HEK293 (cell line): ENCODE measurements around the gene TTLL1.
A peak's percentile ranks its signal among the peaks of the same experiment; 100 is the strongest.

ENCODE experiments used
- GLIS2 ChIP-seq: fragments of 450-650 bp; formaldehyde crosslinking; IDR thresholded peaks from 2 replicates; pipeline ENCODE4 v1.5.1; 2016; ENCODE audit warnings: missing biosample characterization, missing genetic modification characterization
- MYNN ChIP-seq: fragments of 450-650 bp; formaldehyde crosslinking; IDR thresholded peaks from 2 replicates; pipeline ENCODE4 v1.5.1; 2016; ENCODE audit warnings: missing biosample characterization, missing genetic modification characterization, borderline replicate concordance
- MZF1 ChIP-seq: fragments of 450-650 bp; formaldehyde crosslinking; IDR thresholded peaks from 2 replicates; pipeline ENCODE4 v1.5.1; 2017; ENCODE audit warnings: missing biosample characterization, missing genetic modification characterization, borderline replicate concordance
- PRDM1 ChIP-seq: fragments of 450-650 bp; formaldehyde crosslinking; IDR thresholded peaks from 2 replicates; pipeline ENCODE4; 2016; ENCODE audit warnings: missing biosample characterization, missing genetic modification characterization
- SP3 ChIP-seq: fragments of 450-650 bp; formaldehyde crosslinking; IDR thresholded peaks from 2 replicates; pipeline ENCODE4 v1.5.1; 2016; ENCODE audit warnings: missing biosample characterization, missing genetic modification characterization
- ZBTB1 ChIP-seq: fragments of 450-650 bp; formaldehyde crosslinking; IDR thresholded peaks from 2 replicates; pipeline ENCODE4 v1.5.1; 2016; ENCODE audit warnings: missing biosample characterization, missing genetic modification characterization
- ZBTB20 ChIP-seq: fragments of 450-650 bp; formaldehyde crosslinking; IDR thresholded peaks from 2 replicates; pipeline ENCODE4 v1.5.1; 2016; ENCODE audit warnings: missing biosample characterization, missing genetic modification characterization
- ZFHX2 ChIP-seq: fragments of 450-650 bp; formaldehyde crosslinking; conservative IDR thresholded peaks from 2 replicates; pipeline ENCODE4 v1.5.1; 2016; ENCODE audit warnings: missing biosample characterization, missing genetic modification characterization
- ZFP41 ChIP-seq: fragments of 450-650 bp; formaldehyde crosslinking; IDR thresholded peaks from 2 replicates; pipeline ENCODE4 v1.5.1; 2016; ENCODE audit warnings: missing biosample characterization, missing genetic modification characterization, borderline replicate concordance
- ZNF114 ChIP-seq: fragments of 450-650 bp; formaldehyde crosslinking; IDR thresholded peaks from 2 replicates; pipeline ENCODE4 v1.5.0; 2017; ENCODE audit warnings: missing biosample characterization, missing genetic modification characterization
- ZNF133 ChIP-seq: fragments of 450-650 bp; formaldehyde crosslinking; IDR thresholded peaks from 2 replicates; pipeline ENCODE4 v1.5.1; 2016; ENCODE audit warnings: missing biosample characterization, missing genetic modification characterization
- ZNF175 ChIP-seq: fragments of 450-650 bp; formaldehyde crosslinking; IDR thresholded peaks from 2 replicates; pipeline ENCODE4 v1.5.1; 2016; ENCODE audit warnings: missing biosample characterization, missing genetic modification characterization
- ZNF184 ChIP-seq: fragments of 450-650 bp; IDR thresholded peaks from 2 replicates; pipeline ENCODE4 v1.5.1; 2018; ENCODE audit warnings: missing biosample characterization, mild to moderate bottlenecking, missing genetic modification characterization
- ZNF2 ChIP-seq: fragments of 450-650 bp; formaldehyde crosslinking; IDR thresholded peaks from 2 replicates; pipeline ENCODE4 v1.5.1; 2016; ENCODE audit warnings: missing biosample characterization, missing genetic modification characterization
- ZNF248 ChIP-seq: fragments of 450-650 bp; formaldehyde crosslinking; IDR thresholded peaks from 2 replicates; pipeline ENCODE4 v1.5.1; 2017; ENCODE audit warnings: missing biosample characterization, missing genetic modification characterization
- ZNF274 ChIP-seq, 2 experiments: fragments of 200-500 bp in 1 of 2; fragments of 450-650 bp in 1 of 2; sonication (Bioruptor generic) in 1 of 2; formaldehyde crosslinking in 1 of 2; IDR thresholded peaks; 2 replicates each; pipeline versions ENCODE4 v1.5.1 to v1.6.1; 2014 to 2016; ENCODE audit warnings: borderline replicate concordance in 1 of 2, inconsistent platforms in 1 of 2, low read length in 1 of 2, missing biosample characterization in 1 of 2, missing genetic modification characterization in 1 of 2
- ZNF324 ChIP-seq: fragments of 450-650 bp; formaldehyde crosslinking; IDR thresholded peaks from 2 replicates; pipeline ENCODE4 v1.5.1; 2016; ENCODE audit warnings: missing biosample characterization, missing genetic modification characterization
- ZNF37A ChIP-seq: fragments of 450-650 bp; IDR thresholded peaks from 2 replicates; pipeline ENCODE4 v1.5.1; 2018; ENCODE audit warnings: missing biosample characterization, missing genetic modification characterization
- ZNF416 ChIP-seq: fragments of 450-650 bp; formaldehyde crosslinking; IDR thresholded peaks from 2 replicates; pipeline ENCODE4 v1.5.1; 2016; ENCODE audit warnings: missing biosample characterization, missing genetic modification characterization
- ZNF426 ChIP-seq: fragments of 450-650 bp; formaldehyde crosslinking; IDR thresholded peaks from 2 replicates; pipeline ENCODE4 v1.5.1; 2017; ENCODE audit warnings: missing biosample characterization, missing genetic modification characterization, mild to moderate bottlenecking, inconsistent platforms, moderate library complexity
- ZNF501 ChIP-seq: fragments of 450-650 bp; formaldehyde crosslinking; IDR thresholded peaks from 2 replicates; pipeline ENCODE4 v1.5.1; 2016; ENCODE audit warnings: missing biosample characterization, missing genetic modification characterization
- ZNF529 ChIP-seq: fragments of 450-650 bp; formaldehyde crosslinking; IDR thresholded peaks from 2 replicates; pipeline ENCODE4 v1.5.1; 2017; ENCODE audit warnings: missing genetic modification characterization, missing biosample characterization; ENCODE audit not compliant: insufficient replicate concordance
- ZNF670 ChIP-seq: fragments of 450-650 bp; formaldehyde crosslinking; IDR thresholded peaks from 2 replicates; pipeline ENCODE4 v1.5.1; 2016; ENCODE audit warnings: missing biosample characterization, missing genetic modification characterization, low read depth
- ZNF785 ChIP-seq: fragments of 450-650 bp; formaldehyde crosslinking; IDR thresholded peaks from 2 replicates; pipeline ENCODE4 v1.5.1; 2016; ENCODE audit warnings: missing biosample characterization, missing genetic modification characterization
- ZNF830 ChIP-seq: fragments of 450-650 bp; IDR thresholded peaks from 2 replicates; pipeline ENCODE4 v1.5.0; 2018; ENCODE audit warnings: missing biosample characterization, missing genetic modification characterization, low read depth, mild to moderate bottlenecking, moderate library complexity
- TF ChIP-seq, protein P1 (sequence below): sonication (generic); formaldehyde crosslinking; IDR thresholded peaks from 2 replicates; pipeline ENCODE4 v1.8.1; 2022; ENCODE audit warnings: mild to moderate bottlenecking, moderate library complexity, missing genetic modification reagents
- TF ChIP-seq, protein P2 (sequence below): fragments of 450-650 bp; formaldehyde crosslinking; IDR thresholded peaks from 2 replicates; pipeline ENCODE4 v1.5.1; 2016; ENCODE audit warnings: missing biosample characterization, missing genetic modification characterization
- TF ChIP-seq, protein P3 (sequence below): fragments of 450-650 bp; formaldehyde crosslinking; IDR thresholded peaks from 2 replicates; pipeline ENCODE4 v1.5.1; 2016; ENCODE audit warnings: missing biosample characterization, missing genetic modification characterization
- TF ChIP-seq, protein P4 (sequence below): fragments of 450-650 bp; formaldehyde crosslinking; IDR thresholded peaks from 2 replicates; pipeline ENCODE4 v1.5.1; 2016; ENCODE audit warnings: missing biosample characterization, missing genetic modification characterization, borderline replicate concordance
- TF ChIP-seq, protein P5 (sequence below): fragments of 450-650 bp; IDR thresholded peaks from 2 replicates; pipeline ENCODE4 v1.5.1; 2018; ENCODE audit warnings: missing biosample characterization, missing genetic modification characterization

TTLL1 gene

DNA sequence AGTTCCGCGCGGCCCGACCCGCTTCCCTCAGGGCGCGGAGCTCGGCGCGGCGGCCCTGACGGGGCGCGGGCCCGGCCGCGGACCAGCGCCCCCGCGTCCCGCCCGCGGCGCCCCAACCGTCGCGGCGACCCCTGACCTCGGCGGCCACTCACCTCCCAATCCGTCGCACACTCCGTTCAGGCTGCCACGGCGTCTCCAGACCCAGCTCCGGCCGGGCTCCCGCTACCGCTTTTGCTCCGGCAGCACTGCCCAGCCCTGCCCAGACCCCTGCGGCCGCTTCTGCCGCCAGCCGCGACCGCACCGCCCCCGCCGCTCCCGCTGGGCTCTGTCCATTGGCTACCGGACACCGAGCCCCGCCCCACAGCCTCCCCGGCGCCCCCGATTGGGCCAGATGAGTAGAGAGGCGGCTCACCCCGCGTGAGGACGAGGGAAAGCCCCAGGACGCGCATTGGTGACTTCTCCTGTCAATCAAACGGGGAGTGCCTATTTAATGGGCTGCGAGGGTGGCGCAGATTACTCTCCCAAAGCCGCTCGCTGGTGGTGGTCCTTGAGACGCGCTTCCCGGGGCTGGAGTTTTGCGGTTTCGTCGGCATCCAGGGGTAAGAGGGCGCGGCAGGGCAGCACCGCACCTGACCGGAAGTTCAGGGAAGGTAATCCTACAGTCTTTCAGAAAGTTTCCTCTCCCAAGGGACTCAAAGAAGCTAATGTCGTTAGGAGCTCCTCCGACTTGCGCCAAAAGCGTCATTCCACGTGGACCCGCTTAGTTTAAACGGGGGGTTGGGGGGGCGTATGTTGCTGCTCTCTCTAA is 74.1 kb downstream of the TTLL1 start, which contains the start of gene PACSIN2 (continued):
- TF ChIP-seq PRDM1, result no peak
- TF ChIP-seq, protein P1, sequence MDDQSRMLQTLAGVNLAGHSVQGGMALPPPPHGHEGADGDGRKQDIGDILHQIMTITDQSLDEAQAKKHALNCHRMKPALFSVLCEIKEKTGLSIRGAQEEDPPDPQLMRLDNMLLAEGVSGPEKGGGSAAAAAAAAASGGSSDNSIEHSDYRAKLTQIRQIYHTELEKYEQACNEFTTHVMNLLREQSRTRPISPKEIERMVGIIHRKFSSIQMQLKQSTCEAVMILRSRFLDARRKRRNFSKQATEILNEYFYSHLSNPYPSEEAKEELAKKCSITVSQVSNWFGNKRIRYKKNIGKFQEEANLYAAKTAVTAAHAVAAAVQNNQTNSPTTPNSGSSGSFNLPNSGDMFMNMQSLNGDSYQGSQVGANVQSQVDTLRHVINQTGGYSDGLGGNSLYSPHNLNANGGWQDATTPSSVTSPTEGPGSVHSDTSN (CRISPR knock-in tag), result peak; percentile 96
- no peak for TF ChIP-seq ZFP41
- no peak for TF ChIP-seq ZNF830 (tag by site-specific recombination)
- TF ChIP-seq ZBTB1 (tag by site-specific recombination), result no peak
- no peak; the same call in 1 of the 2 replicates for TF ChIP-seq ZBTB20 (tag by site-specific recombination)
- TF ChIP-seq ZNF529 (tag by site-specific recombination), result no peak
- no peak for TF ChIP-seq ZNF426 (tag by site-specific recombination)
- no peak for TF ChIP-seq ZNF670 (tag by site-specific recombination)
- no peak for TF ChIP-seq ZNF37A (tag by site-specific recombination)
- no peak for TF ChIP-seq ZNF274 (IDR thresholded peaks at IDR 0.05; ENCODE audit: low read length)
- TF ChIP-seq ZNF274 (tag by site-specific recombination; IDR thresholded peaks at IDR 0.05; ENCODE audit: borderline replicate concordance), result no peak
- TF ChIP-seq MZF1 (tag by site-specific recombination), result no peak
- TF ChIP-seq ZNF2, result peak; percentile 76; the same call in 1 of the 2 replicates
- no peak for TF ChIP-seq ZNF133 (tag by site-specific recombination)
- TF ChIP-seq, protein P2, sequence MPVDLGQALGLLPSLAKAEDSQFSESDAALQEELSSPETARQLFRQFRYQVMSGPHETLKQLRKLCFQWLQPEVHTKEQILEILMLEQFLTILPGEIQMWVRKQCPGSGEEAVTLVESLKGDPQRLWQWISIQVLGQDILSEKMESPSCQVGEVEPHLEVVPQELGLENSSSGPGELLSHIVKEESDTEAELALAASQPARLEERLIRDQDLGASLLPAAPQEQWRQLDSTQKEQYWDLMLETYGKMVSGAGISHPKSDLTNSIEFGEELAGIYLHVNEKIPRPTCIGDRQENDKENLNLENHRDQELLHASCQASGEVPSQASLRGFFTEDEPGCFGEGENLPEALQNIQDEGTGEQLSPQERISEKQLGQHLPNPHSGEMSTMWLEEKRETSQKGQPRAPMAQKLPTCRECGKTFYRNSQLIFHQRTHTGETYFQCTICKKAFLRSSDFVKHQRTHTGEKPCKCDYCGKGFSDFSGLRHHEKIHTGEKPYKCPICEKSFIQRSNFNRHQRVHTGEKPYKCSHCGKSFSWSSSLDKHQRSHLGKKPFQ (tag by site-specific recombination), result no peak
- TF ChIP-seq, protein P3, sequence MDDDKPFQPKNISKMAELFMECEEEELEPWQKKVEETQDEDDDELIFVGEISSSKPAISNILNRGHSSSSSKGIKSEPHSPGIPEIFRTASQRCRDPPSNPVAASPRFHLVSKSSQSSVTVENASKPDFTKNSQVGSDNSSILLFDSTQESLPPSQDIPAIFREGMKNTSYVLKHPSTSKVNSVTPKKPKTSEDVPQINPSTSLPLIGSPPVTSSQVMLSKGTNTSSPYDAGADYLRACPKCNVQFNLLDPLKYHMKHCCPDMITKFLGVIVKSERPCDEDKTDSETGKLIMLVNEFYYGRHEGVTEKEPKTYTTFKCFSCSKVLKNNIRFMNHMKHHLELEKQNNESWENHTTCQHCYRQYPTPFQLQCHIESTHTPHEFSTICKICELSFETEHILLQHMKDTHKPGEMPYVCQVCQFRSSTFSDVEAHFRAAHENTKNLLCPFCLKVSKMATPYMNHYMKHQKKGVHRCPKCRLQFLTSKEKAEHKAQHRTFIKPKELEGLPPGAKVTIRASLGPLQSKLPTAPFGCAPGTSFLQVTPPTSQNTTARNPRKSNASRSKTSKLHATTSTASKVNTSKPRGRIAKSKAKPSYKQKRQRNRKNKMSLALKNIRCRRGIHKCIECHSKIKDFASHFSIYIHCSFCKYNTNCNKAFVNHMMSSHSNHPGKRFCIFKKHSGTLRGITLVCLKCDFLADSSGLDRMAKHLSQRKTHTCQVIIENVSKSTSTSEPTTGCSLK (tag by site-specific recombination), result no peak
- TF ChIP-seq ZFHX2 (tag by site-specific recombination), result peak; percentile 64
- TF ChIP-seq ZNF416, result no peak
- TF ChIP-seq, protein P4, sequence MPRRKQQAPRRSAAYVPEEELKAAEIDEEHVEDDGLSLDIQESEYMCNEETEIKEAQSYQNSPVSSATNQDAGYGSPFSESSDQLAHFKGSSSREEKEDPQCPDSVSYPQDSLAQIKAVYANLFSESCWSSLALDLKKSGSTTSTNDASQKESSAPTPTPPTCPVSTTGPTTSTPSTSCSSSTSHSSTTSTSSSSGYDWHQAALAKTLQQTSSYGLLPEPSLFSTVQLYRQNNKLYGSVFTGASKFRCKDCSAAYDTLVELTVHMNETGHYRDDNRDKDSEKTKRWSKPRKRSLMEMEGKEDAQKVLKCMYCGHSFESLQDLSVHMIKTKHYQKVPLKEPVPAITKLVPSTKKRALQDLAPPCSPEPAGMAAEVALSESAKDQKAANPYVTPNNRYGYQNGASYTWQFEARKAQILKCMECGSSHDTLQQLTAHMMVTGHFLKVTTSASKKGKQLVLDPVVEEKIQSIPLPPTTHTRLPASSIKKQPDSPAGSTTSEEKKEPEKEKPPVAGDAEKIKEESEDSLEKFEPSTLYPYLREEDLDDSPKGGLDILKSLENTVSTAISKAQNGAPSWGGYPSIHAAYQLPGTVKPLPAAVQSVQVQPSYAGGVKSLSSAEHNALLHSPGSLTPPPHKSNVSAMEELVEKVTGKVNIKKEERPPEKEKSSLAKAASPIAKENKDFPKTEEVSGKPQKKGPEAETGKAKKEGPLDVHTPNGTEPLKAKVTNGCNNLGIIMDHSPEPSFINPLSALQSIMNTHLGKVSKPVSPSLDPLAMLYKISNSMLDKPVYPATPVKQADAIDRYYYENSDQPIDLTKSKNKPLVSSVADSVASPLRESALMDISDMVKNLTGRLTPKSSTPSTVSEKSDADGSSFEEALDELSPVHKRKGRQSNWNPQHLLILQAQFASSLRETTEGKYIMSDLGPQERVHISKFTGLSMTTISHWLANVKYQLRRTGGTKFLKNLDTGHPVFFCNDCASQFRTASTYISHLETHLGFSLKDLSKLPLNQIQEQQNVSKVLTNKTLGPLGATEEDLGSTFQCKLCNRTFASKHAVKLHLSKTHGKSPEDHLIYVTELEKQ (tag by site-specific recombination), result no peak
- TF ChIP-seq ZNF501 (tag by site-specific recombination), result 0 out of 2 replicates have a peak, but pooled peaks have one; percentile 69
- peak; percentile 87 for TF ChIP-seq GLIS2 (tag by site-specific recombination)
- TF ChIP-seq MYNN (tag by site-specific recombination), result no peak
- TF ChIP-seq ZNF248, result no peak
- TF ChIP-seq ZNF184 (tag by site-specific recombination), result no peak
- 0 out of 2 replicates have a peak, but pooled peaks have one; percentile 21 for TF ChIP-seq ZNF324 (tag by site-specific recombination)
- TF ChIP-seq ZNF114 (tag by site-specific recombination), result no peak
- no peak for TF ChIP-seq ZNF175 (tag by site-specific recombination)
- TF ChIP-seq, protein P5, sequence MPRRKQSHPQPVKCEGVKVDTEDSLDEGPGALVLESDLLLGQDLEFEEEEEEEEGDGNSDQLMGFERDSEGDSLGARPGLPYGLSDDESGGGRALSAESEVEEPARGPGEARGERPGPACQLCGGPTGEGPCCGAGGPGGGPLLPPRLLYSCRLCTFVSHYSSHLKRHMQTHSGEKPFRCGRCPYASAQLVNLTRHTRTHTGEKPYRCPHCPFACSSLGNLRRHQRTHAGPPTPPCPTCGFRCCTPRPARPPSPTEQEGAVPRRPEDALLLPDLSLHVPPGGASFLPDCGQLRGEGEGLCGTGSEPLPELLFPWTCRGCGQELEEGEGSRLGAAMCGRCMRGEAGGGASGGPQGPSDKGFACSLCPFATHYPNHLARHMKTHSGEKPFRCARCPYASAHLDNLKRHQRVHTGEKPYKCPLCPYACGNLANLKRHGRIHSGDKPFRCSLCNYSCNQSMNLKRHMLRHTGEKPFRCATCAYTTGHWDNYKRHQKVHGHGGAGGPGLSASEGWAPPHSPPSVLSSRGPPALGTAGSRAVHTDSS (tag by site-specific recombination), result no peak
- peak; percentile 83 for TF ChIP-seq SP3
- no peak for TF ChIP-seq ZNF785 (tag by site-specific recombination)
